GM23338 (cell line): ENCODE results near the gene PLXNB2. TPM values are rescaled to one million over a fixed set of nuclear protein-coding genes. Genes with fewer than 3 reads are reported as not detected.

ENCODE experiments used
- ATAC-seq: fragments of 200-7000 bp; cut with Tn5 transposase; 3 replicates; pipeline ENCODE4 v1.9.1; 2020
- DNase-seq: peaks from one replicate; pipeline ENCODE4 v3.0.0-alpha.2; 2015; ENCODE audit warnings: low spot score
- H2AFZ ChIP-seq: fragments of 200-600 bp; sonication (generic); 2 replicates; pipeline ENCODE4 v1.8.0; 2016; ENCODE audit warnings: antibody characterized with exemption, mild to moderate bottlenecking, moderate library complexity
- H3F3A ChIP-seq: fragments of 200-600 bp; sonication (generic); replicated peaks from 2 replicates; pipeline ENCODE4 v1.8.0; 2017; ENCODE audit warnings: antibody characterized with exemption, mixed run types, low read depth
- H3K27ac ChIP-seq: fragments of 200-600 bp; sonication (generic); 2 replicates; pipeline ENCODE4 v1.6.1; 2016; ENCODE audit warnings: low read depth
- H3K27me3 ChIP-seq: fragments of 200-600 bp; sonication (generic); 2 replicates; pipeline ENCODE4 v1.8.0; 2016; ENCODE audit warnings: mild to moderate bottlenecking, mixed run types, moderate library complexity; ENCODE audit not compliant: insufficient read depth
- H3K36me3 ChIP-seq: fragments of 200-600 bp; sonication (generic); 2 replicates; pipeline ENCODE4 v1.8.0; 2016; ENCODE audit warnings: mild to moderate bottlenecking; ENCODE audit not compliant: insufficient read depth
- H3K4me1 ChIP-seq: fragments of 200-600 bp; sonication (generic); 2 replicates; pipeline ENCODE4 v1.8.0; 2016; ENCODE audit warnings: mild to moderate bottlenecking, moderate library complexity; ENCODE audit not compliant: insufficient read depth
- H3K4me2 ChIP-seq: fragments of 200-600 bp; sonication (generic); 2 replicates; pipeline ENCODE4 v1.7.1; 2017; ENCODE audit warnings: mixed run types
- H3K4me3 ChIP-seq: fragments of 200-600 bp; sonication (generic); 2 replicates; pipeline ENCODE4 v1.6.1; 2016; ENCODE audit warnings: mixed run types
- H3K79me2 ChIP-seq: fragments of 200-600 bp; sonication (generic); replicated peaks from 2 replicates; pipeline ENCODE4 v1.8.0; 2017; ENCODE audit warnings: mild to moderate bottlenecking; ENCODE audit not compliant: insufficient read depth
- H3K9me2 ChIP-seq: fragments of 200-600 bp; sonication (generic); 2 replicates; pipeline ENCODE4 v1.8.0; 2017; ENCODE audit not compliant: insufficient read depth
- H4K20me1 ChIP-seq: fragments of 200-600 bp; sonication (generic); replicated peaks from 2 replicates; pipeline ENCODE4 v1.8.0; 2017; ENCODE audit warnings: mild to moderate bottlenecking; ENCODE audit not compliant: insufficient read depth
- H3K27ac Mint-ChIP-seq: 2 replicates; pipeline ENCODE4 v1.8.0; 2020; ENCODE audit warnings: inconsistent platforms, mild to moderate bottlenecking, moderate library complexity, mixed read lengths
- H3K27me3 Mint-ChIP-seq: 3 replicates; pipeline ENCODE4 v1.8.0; 2022; ENCODE audit warnings: low read depth, mild to moderate bottlenecking, moderate library complexity, mixed read lengths, inconsistent platforms; ENCODE audit not compliant: insufficient read depth, poor library complexity
- H3K36me3 Mint-ChIP-seq: 3 replicates; pipeline ENCODE4 v1.8.0; 2021; ENCODE audit warnings: low read depth, mild to moderate bottlenecking, inconsistent platforms, moderate library complexity, mixed read lengths
- H3K4me1 Mint-ChIP-seq: 3 replicates; pipeline ENCODE4 v1.8.0; 2020; ENCODE audit warnings: mild to moderate bottlenecking, inconsistent platforms, mixed read lengths
- H3K4me3 Mint-ChIP-seq: 3 replicates; pipeline ENCODE4 v1.8.0; 2021; ENCODE audit warnings: moderate library complexity, mild to moderate bottlenecking, inconsistent platforms, mixed read lengths
- H3K9me3 Mint-ChIP-seq: 3 replicates; pipeline ENCODE4 v1.8.0; 2020; ENCODE audit warnings: moderate library complexity, mild to moderate bottlenecking, inconsistent platforms, mixed read lengths
- CREB1 ChIP-seq: fragments of 250-450 bp; sonication (Bioruptor Pico); IDR thresholded peaks from 2 replicates; pipeline ENCODE4 v1.5.0; 2020; ENCODE audit warnings: low read depth, mild to moderate bottlenecking, moderate library complexity
- ETS1 ChIP-seq: IDR thresholded peaks from 2 replicates; pipeline ENCODE4 v1.6.1; 2016; ENCODE audit warnings: antibody characterized with exemption
- JUNB ChIP-seq: IDR thresholded peaks from one replicate; pipeline ENCODE4 v1.6.1; 2016; ENCODE audit warnings: antibody characterized with exemption; ENCODE audit not compliant: unreplicated experiment
- NANOG ChIP-seq: IDR thresholded peaks from 2 replicates; pipeline ENCODE4 v1.6.1; 2016; ENCODE audit warnings: antibody characterized with exemption, borderline replicate concordance
- POLR2AphosphoS5 ChIP-seq: IDR thresholded peaks from 2 replicates; pipeline ENCODE4 v1.6.1; 2016; ENCODE audit warnings: antibody characterized with exemption, low read depth
- REST ChIP-seq: IDR thresholded peaks from one replicate; pipeline ENCODE4 v1.6.1; 2018; ENCODE audit warnings: antibody characterized with exemption; ENCODE audit not compliant: unreplicated experiment
- STAT1 ChIP-seq: IDR thresholded peaks from one replicate; pipeline ENCODE4 v1.6.1; 2016; ENCODE audit warnings: antibody characterized with exemption; ENCODE audit not compliant: unreplicated experiment
- polyA plus RNA-seq: library from polyadenylated mRNA; unstranded; fragments of >200 nt; fragmentation: Nextera tagmentation; extraction: Ambion mirVana; gene quantifications from 2 replicates; pipeline ENCODE4 v1.2.1, GENCODE V29; 2016
- total RNA-seq: library from RNA; depleted of rRNA; stranded (reverse); fragments of >200 nt; shearing (Covaris generic); gene quantifications from 2 replicates; pipeline ENCODE4 v1.2.3, GENCODE V29; 2014

PLXNB2 gene
- total and polyA plus RNA-seq, 2 experiments from 2014 or later = 29.1 to 66.3 TPM

- H3K9me3 Mint-ChIP-seq = no peaks in the 10 kb centered on the region
- no peak overlapping the region for H3K27ac ChIP-seq
- no peak overlapping the region for H3K4me3 Mint-ChIP-seq
- no peaks in the 10 kb centered on the region for H3K9me2 ChIP-seq
- TF ChIP-seq JUNB (no peak), REST (no peak), STAT1 (no peak), CREB1 (no peak), NANOG (no peak), ETS1 (no peak)
- H3F3A ChIP-seq = 0 out of 2 replicates have a peak, but pooled peaks cover 6% of the 10 kb centered on the region
- H4K20me1 ChIP-seq = no peaks in the 10 kb centered on the region
- peaks cover 12% of the 10 kb centered on the region for H3K4me1 Mint-ChIP-seq
- ATAC-seq = no peak
- H3K27me3 Mint-ChIP-seq = peaks cover 16% of the 10 kb centered on the region
- no peak overlapping the region for H3K4me2 ChIP-seq
- H3K79me2 ChIP-seq = no peaks in the 10 kb centered on the region
- H3K4me3 ChIP-seq = no peak overlapping the region
- no peaks in the 10 kb centered on the region for H3K36me3 ChIP-seq
- peaks cover 3% of the 10 kb centered on the region; the same call in 1 of the 2 replicates for H3K4me1 ChIP-seq
- no peak overlapping the region for H2AFZ ChIP-seq
- no peaks in the 10 kb centered on the region for H3K27me3 ChIP-seq
- H3K36me3 Mint-ChIP-seq = no peaks in the 10 kb centered on the region
- no peak overlapping the region for H3K27ac Mint-ChIP-seq
- DNase-seq = no peak
Measured at GRCh38 chr22:50312371-50312770, 4.9 kb upstream of the PLXNB2 start.

GRCh38 chr22:50311606-50312351, 4.3 kb upstream of the PLXNB2 start:
- Mint-ChIP-seq H3K9me3 (no peaks in the 10 kb centered on the region), H3K36me3 (no peaks in the 10 kb centered on the region), H3K27me3 (peaks cover 16% of the 10 kb centered on the region), H3K4me1 (peaks cover 12% of the 10 kb centered on the region), H3K4me3 (no peak overlapping the region), H3K27ac (no peak overlapping the region)
- no peak for DNase-seq
- Histone ChIP-seq H2AFZ (no peak overlapping the region), H3K4me2 (no peak overlapping the region), H3K79me2 (no peaks in the 10 kb centered on the region), H3K27me3 (peaks cover under 1% of the 10 kb centered on the region; the same call in 1 of the 2 replicates), H3K36me3 (no peaks in the 10 kb centered on the region), H3K27ac (no peak overlapping the region), H3K9me2 (no peaks in the 10 kb centered on the region), H3K4me1 (peaks cover 3% of the 10 kb centered on the region; the same call in 1 of the 2 replicates), H3F3A (0 out of 2 replicates have a peak, but pooled peaks cover 6% of the 10 kb centered on the region), H3K4me3 (no peak overlapping the region), H4K20me1 (no peaks in the 10 kb centered on the region)
- ATAC-seq = no peak
- TF ChIP-seq STAT1 = no peak
- TF ChIP-seq NANOG = no peak
- no peak for TF ChIP-seq CREB1
- TF ChIP-seq POLR2AphosphoS5 = no peak
